Mesenteric fat pad (tissue), 1 donor: Measurements from ENCODE around the gene VAC14. TPM values are rescaled to one million over a fixed set of nuclear protein-coding genes. Genes with fewer than 3 reads are reported as not detected.
"Not testable (repeated sequence)": the region's sequence is repeated elsewhere in the genome, so short reads cannot be mapped to it uniquely, and the experiment has no call there.

Source experiments
- DNase-seq: peaks from one replicate; pipeline ENCODE4 v3.0.0-alpha.2; 2020; ENCODE audit warnings: low spot score
- long read RNA-seq: library from polyadenylated mRNA; unstranded; transcript quantifications from one replicate; pipeline ENCODE4 v2.0.0, GENCODE V29; 2020
- total RNA-seq: library from RNA; stranded (reverse); fragmentation: NEBNext Ultra II Directional; extraction: Animal tissue kit (Norgen Biotek cat#: 25700); gene quantifications from one replicate; pipeline ENCODE4 v1.2.1, GENCODE V29; 2021
- donor health status: DM: yes; HTN: yes; CAD: no.

Gene VAC14
- 37.6 TPM for total RNA-seq
- long read RNA-seq, transcript VAC14-201 (19 exons, 3,099 nt) = minor isoform, 5 of 39 reads
- long read RNA-seq, transcript VAC14-212 (1 exons, 3,609 nt) = major isoform, 6 of 39 reads
- long read RNA-seq, partial matches to known transcripts = 17 of 39 reads
- long read RNA-seq, other reads (novel, unspliced or antisense) = 11 of 39 reads

GRCh38 chr16:70800781-70801480 lies at the start of gene VAC14:
VAC14 (minus strand) TSS chr16:70801158; CDS start chr16:70800900, 258 bp downstream.
- DNase-seq = peak; percentile 95

DNA sequence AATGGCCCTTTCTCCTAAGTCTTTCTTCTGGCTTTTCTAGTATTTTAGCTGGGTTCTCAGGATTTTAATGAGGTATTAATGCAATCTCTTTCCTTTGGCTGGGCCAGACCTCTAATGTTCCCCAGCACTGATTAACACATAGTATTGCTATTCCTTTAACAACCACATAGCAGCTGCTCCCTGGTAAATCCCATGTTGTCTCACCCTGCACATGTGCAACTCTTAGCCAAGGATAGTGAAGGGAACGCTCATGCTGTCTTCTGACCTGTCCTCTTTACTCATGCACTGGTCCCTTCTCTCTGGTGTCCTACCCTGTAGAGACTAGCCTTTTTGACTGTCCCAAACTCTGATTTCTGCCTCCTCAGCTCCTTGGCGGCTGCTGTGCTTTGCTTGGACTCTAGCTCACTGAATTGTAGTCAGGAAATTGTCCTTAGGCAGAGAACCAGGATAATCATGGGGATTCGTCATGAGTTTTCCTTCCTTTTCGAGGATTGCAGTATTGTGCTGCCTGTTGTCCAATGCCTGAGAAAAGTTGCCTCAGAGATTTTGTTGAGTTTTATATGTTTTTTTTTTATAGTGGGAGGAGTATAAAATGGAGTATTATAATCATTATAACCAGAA lies 22.6 kb upstream of the VAC14 start:
- DNase-seq = not testable (repeated sequence)

DNA sequence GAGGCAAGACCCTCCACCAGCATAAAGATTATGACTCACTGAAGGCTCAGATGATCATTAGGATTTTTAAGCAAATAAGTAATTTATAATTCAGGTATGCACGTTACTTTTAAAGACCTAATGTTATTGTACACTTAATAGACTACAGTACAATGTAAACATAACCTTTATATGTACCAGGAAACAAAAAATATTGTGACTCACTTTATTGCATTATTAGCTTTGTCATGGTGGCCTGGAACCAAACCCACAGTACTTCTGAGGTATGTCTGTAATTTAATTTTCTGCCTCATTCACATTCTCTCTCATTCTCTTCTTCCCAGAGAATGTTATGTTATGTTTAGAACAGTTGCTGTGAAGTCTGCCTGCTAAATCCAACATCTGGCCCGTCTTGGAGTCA lies 21.8 kb upstream of the VAC14 start:
- not testable (repeated sequence) for DNase-seq

- not testable (repeated sequence) for DNase-seq
Observed at GRCh38 chr16:70818088-70818487, 17.1 kb upstream of the VAC14 start.

- DNase-seq = no peak
Observed at GRCh38 chr16:70809392-70810060, 8.6 kb upstream of the VAC14 start.

GRCh38 chr16:70808371-70808770 lies 7.4 kb upstream of the VAC14 start:
- DNase-seq = no peak

- DNase-seq = no peak
Observed at GRCh38 chr16:70805787-70806186, 4.8 kb upstream of the VAC14 start.

- DNase-seq = peak; percentile 47
Observed at GRCh38 chr16:70805380-70805779, 4.4 kb upstream of the VAC14 start.

GRCh38 chr16:70804734-70805169 lies 3.8 kb upstream of the VAC14 start:
- peak; percentile 41 for DNase-seq

DNA sequence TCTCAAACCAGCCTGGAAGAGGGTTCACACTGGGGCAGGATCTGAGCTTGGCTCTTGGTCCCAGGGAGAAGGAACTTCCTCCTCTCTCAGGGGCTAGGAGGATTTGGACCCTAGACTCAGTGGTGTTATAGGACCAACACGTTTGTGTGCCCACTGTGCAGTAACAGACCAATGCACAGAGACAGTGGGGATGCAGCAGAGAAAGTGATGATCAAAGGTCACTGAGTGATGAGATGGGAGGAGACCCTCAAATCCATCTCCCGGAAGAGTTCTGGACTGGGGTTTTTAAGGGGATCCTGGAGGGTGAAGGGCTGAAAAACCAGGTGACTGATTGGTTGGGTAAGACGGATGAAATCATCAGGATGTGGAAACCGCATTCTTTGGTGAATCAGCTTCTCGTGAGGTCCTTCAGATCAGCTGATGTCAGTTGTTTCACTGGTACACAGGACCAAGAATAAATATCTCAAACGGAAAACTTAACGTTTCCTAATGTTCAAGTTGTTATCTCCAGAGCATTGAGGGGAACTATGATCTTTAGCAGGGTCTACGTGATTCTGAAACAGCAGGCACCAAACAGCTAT lies 3.3 kb upstream of the VAC14 start:
- DNase-seq = no peak

- DNase-seq = no peak
Observed at GRCh38 chr16:70803319-70803718, 2.4 kb upstream of the VAC14 start.

- no peak for DNase-seq
Observed at GRCh38 chr16:70801611-70802010, 653 bp upstream of the VAC14 start.

GRCh38 chr16:70800311-70800710 lies 647 bp downstream of the VAC14 start:
- DNase-seq = peak; percentile 68

DNA sequence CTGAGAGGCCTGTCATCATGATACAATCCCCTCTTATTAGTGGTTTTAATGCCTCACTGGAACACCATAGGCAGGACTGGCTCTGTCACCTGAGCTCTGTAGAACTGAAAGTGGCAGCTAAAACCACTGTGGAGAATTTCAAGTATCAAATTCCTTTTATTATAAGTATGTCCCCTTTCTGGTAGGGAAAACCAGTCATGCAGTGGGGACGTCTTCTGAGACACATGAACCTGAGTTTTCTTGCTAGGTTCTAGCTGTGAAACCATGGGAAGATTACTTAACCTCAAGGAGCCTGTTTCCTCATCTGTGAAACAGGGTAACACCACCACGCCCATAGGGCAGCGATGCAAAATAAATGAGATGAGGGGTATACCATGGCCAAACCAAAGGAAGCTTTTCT lies 4.7 kb downstream of the VAC14 start:
- DNase-seq = no peak

DNA sequence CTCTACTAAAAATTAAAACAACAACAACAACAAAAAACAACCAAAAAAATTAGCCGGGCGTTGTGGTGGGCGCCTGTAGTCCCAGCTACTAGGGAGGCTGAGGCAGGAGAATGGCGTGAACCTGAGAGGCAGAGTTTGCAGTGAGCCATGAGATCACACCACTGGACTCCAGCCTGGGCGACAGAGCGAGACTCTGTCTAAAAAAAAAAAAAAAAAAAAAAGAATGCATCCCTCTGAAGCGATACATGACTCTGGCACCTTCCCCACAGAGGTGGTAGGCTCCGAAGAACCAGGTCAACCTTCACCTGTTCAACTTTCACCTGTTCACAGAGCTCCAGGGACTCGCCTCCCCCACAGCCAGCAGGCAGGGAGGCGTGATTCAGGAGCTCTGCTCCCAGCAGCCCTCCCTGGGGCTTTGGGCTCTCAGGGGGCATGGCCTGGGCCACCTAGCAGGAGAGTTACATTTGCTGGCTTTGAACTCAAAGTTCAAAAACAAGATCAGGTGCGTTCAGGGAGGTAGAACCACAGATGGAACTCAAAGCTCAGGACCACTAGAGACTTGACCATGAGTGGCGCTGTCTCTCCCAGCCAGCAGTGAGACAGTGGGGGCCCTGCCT lies 5.6 kb downstream of the VAC14 start:
- peak; percentile 43 for DNase-seq

GRCh38 chr16:70793851-70794502 lies 7.0 kb downstream of the VAC14 start:
- DNase-seq = no peak

DNA sequence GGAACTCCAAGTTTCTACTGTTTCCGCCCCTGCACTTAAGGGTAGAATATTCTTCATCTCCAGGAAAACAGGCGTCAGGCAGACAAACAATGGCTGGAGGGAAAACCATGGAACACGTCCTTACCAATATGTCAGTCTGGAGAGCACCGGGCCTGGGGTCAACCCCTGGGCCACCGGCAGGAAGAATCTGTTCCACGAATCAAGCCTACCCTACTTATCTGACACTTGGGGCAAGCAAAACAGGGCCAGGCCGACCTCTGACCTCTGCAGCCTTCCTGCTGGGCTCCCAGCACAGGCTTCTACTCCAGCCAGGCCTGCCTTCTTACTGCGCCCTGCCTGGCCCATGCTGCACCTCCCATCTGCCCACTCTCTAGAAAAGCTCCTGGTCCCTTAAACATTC lies 10.1 kb downstream of the VAC14 start:
- DNase-seq = no peak

DNA sequence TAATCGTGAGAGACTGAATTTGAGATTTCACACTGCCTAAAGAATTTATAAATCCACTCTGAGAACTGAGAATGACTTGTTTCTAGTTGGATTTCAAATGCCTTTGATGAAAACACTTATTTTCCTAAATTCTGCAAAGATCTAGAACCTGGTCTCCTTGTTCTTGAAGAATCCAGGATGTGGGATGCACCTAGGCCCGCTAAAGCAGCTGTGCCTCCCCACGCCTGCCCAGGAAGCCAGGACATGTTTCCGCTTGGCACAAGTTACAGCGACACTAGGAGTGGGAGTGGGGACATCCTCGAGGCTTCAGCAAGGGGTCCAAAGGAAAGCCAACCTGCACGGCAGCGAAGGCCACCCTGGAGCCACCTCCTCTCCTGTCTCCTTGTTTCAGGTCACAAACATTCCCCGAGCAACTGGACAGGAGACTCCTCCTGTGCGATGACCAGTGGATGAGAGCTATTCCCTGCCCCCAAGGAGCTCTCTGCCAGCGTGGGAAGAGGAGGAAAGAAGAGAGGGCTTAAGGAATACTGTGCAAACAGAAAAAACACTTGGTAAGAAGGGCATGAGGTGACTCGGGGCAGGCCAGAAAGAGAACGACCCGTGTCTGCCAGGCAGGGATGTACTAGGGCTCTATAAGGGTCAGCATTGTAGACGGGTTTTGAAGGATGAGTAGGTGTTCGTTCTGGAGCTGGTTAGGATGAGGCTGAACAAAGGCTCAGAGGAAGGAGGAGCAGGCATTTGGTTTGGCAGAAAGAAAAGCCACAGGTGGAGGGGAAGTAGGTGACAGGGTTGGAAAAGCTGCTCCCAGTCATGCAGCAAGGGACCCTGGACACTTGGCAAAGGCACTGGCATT lies 11.1 kb downstream of the VAC14 start:
- DNase-seq = no peak

GRCh38 chr16:70788668-70789594 lies 12.0 kb downstream of the VAC14 start:
- no peak for DNase-seq
